ENCODE measurements around the gene MARCHF5. TPM values are rescaled to one million over a fixed set of nuclear protein-coding genes. Genes with fewer than 3 reads are reported as not detected.
A peak's percentile ranks its signal among the peaks of the same experiment; 100 is the strongest.

The MARCHF5 gene
- total RNA-seq, 4 donors from 2014 or later, result 13.0 to 24.4 (median 15.4) TPM

DNA sequence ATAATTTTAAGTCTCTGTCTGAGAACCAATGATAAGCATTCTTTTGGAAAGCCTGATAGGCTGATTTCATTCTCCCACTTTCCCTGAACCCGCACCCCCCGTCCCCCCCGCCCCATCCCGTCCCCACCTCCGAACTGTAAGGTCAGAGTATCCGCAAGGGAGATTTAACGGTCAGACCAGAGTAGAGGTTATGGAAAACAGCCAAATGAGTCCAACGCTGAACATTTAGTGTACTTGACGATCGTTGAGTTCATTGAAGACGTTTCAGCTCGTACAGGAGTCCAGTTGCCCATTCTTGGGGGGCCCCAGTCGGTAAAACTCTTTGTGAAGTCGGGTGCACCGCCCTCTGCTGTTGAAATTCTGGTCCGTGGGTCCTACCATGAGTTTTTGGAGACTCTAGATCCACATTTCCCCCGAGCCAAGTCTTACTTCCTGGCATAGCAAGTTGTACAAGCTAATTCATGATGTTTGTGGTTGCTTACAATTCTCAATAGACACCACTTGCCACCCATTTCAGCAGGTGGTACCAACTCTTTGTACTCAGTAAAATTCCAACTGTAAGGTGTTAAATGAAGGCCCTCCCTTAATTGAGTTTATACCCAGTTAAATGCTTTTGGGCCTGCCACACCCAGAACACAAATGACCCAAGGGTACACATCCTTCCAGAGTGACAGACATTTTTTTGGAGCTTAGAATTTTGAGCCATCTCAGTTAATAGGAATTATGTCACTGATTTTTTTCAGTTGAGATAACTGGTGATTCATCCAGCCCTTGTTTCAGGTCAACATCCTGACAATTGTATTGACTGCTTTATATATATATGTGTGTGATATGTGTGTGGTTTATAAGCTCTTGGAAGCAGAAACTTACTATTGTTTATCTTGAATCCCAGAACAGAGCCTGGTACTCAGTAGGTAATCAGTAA lies 1.2 kb downstream of the MARCHF5 start:
- no peak for ATAC-seq
- Histone ChIP-seq H3K4me1 (peaks cover 18 to 21% of the 10 kb centered on the region in 2 donors), H3K9me3 (no peaks in the 10 kb centered on the region), H3K27ac (peak overlapping the region; percentile 89 to 98 (median 93)), H3K27me3 (no peaks in the 10 kb centered on the region), H3K4me3 (peak overlapping the region; percentile 67 to 93 (median 88)), H3K36me3 (no peaks in the 10 kb centered on the region)
- TF ChIP-seq CTCF (IDR thresholded peaks at IDR 0.05 in 4 of 5, conservative IDR thresholded peaks at IDR 0.05 in 1 of 5) (peak; percentile 18 to 59 (median 47)), POLR2A (IDR thresholded peaks at IDR 0.05) (no peak)
- intact Hi-C loops (cut with DNase I; ENCODE audit: low total_unique reads) (loop anchor here (1.0 to 5.0 kb wide), 7 partner anchors 53 to 495 kb away; partner anchors contain the start of genes BTAF1 and TNKS2), in situ Hi-C loops (cut with MboI; ENCODE audit: low sequenced_read_pairs in 4 of 4) (loop anchor here in 3 of 4 donors (10.0 to 25.0 kb wide), 3 partner anchors 197 to 207 kb away; no protein-coding TSS in a partner anchor)
- peak; percentile 29 to 52 for DNase-seq

GRCh38 chr10:92298487-92298886 lies 7.5 kb downstream of the MARCHF5 start:
- ATAC-seq (peak; percentile 73 to 87), DNase-seq (peak in 1 of 2 donors; percentile 44)
- no peaks in the 10 kb centered on the region for H3K27me3 ChIP-seq
- in situ Hi-C loops (cut with MboI; ENCODE audit: low sequenced_read_pairs in 4 of 4), result loop anchor here in 3 of 4 donors (10.0 to 25.0 kb wide), 3 partner anchors 204 to 214 kb away; no protein-coding TSS in a partner anchor
- H3K9me3 ChIP-seq, result no peaks in the 10 kb centered on the region
- no peak overlapping the region for H3K4me3 ChIP-seq
- H3K27ac ChIP-seq, result peak overlapping the region; percentile 46 to 65 (median 50)
- intact Hi-C loops (cut with DNase I; ENCODE audit: low total_unique reads), result no loop called here
- peaks cover 25 to 40% of the 10 kb centered on the region in 2 donors for H3K4me1 ChIP-seq
- H3K36me3 ChIP-seq, result peaks cover 0 to 6% of the 10 kb centered on the region in 2 donors
- TF ChIP-seq POLR2A (IDR thresholded peaks at IDR 0.05), result no peak
- no peak for TF ChIP-seq CTCF (IDR thresholded peaks at IDR 0.05 in 4 of 5, conservative IDR thresholded peaks at IDR 0.05 in 1 of 5)

DNA sequence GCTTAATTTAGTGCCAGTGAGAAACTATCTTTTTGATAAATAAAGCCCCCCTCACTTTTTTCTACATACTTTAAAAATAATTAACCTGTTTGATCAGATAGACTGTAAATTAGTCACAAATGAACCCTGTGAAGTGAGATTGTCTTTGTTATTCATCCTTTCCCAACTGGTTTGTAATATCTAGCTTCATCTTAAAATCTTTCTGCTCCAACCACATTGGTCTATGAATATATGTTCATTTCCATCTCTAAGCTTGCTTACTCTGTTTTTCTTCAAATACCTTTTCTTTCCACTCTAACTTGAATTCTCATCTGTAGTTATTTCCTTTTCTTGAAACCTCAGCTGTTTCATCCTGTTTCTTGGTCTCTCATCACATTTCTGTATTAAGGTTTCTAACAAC lies 12.1 kb downstream of the MARCHF5 start:
- H3K36me3 ChIP-seq, result peaks cover 0 to 6% of the 10 kb centered on the region in 2 donors
- ATAC-seq (no peak), DNase-seq (no peak)
- in situ Hi-C loops (cut with MboI; ENCODE audit: low sequenced_read_pairs in 4 of 4), result loop anchor here in 1 of 4 donors (10.0 kb wide), 1 partner anchor 218 kb away; no protein-coding TSS in a partner anchor
- intact Hi-C loops (cut with DNase I; ENCODE audit: low total_unique reads), result no loop called here
- H3K27me3 ChIP-seq, result no peaks in the 10 kb centered on the region
- peaks cover 11 to 42% of the 10 kb centered on the region in 2 donors for H3K4me1 ChIP-seq
- TF ChIP-seq POLR2A (IDR thresholded peaks at IDR 0.05) (no peak), CTCF (IDR thresholded peaks at IDR 0.05 in 4 of 5, conservative IDR thresholded peaks at IDR 0.05 in 1 of 5) (no peak)
- H3K4me3 ChIP-seq, result no peak overlapping the region
- no peaks in the 10 kb centered on the region for H3K9me3 ChIP-seq
- H3K27ac ChIP-seq, result no peak overlapping the region

DNA sequence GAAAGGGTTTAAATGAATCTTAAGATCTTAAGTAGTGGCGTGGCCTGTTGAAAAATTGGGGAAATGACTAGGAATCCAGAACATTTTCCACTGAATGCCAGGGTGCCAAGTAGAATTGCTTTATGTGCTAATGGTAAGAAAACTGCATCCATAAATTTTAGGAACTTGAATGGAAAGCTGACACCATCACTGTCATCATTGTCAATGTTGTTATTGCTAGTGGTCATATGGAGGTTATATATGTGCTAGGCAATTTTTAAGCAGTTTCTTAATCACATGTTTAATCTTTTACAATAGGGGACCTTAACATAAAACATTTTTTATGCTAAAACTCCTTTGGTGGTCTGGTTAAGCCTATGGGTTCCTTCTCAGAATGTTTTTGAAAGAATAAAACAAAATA lies 13.1 kb downstream of the MARCHF5 start:
- H3K36me3 ChIP-seq, result peaks cover 0 to 6% of the 10 kb centered on the region in 2 donors
- in situ Hi-C loops (cut with MboI; ENCODE audit: low sequenced_read_pairs in 4 of 4), result loop anchor here in 1 of 4 donors (10.0 kb wide), 1 partner anchor 219 kb away; no protein-coding TSS in a partner anchor

More for the DNA sequence above, 13.1 kb downstream of the MARCHF5 start:
- Histone ChIP-seq H3K27me3 (no peaks in the 10 kb centered on the region), H3K27ac (no peak overlapping the region), H3K4me3 (no peak overlapping the region), H3K4me1 (peaks cover 7 to 35% of the 10 kb centered on the region in 2 donors), H3K9me3 (no peaks in the 10 kb centered on the region)
- intact Hi-C loops (cut with DNase I; ENCODE audit: low total_unique reads), result no loop called here
- ATAC-seq, result no peak
- no peak for TF ChIP-seq POLR2A (IDR thresholded peaks at IDR 0.05)
- no peak for DNase-seq

Measured in gastrocnemius medialis (tissue), 4 donors.